Glomerular endothelial cell (primary cell): Measurements from ENCODE around the gene DLG5. TPM values are rescaled to one million over a fixed set of nuclear protein-coding genes. Genes with fewer than 3 reads are reported as not detected.
"Not testable (repeated sequence)": the region's sequence is repeated elsewhere in the genome, so short reads cannot be mapped to it uniquely, and the experiment has no call there.

ENCODE experiments used
- DNase-seq: peaks from one replicate; pipeline ENCODE4 v3.0.0-alpha.2; 2011; ENCODE audit warnings: low read depth, low spot score; ENCODE audit errors: extremely low read depth
- total RNA-seq: library from RNA; depleted of rRNA; stranded (reverse); fragments of >200 nt; gene quantifications from 2 replicates; pipeline ENCODE4 v1.2.3, GENCODE V29; 2015

The DLG5 gene
- total RNA-seq, 1 donor from 2014 or later = 13.1 TPM

DNA sequence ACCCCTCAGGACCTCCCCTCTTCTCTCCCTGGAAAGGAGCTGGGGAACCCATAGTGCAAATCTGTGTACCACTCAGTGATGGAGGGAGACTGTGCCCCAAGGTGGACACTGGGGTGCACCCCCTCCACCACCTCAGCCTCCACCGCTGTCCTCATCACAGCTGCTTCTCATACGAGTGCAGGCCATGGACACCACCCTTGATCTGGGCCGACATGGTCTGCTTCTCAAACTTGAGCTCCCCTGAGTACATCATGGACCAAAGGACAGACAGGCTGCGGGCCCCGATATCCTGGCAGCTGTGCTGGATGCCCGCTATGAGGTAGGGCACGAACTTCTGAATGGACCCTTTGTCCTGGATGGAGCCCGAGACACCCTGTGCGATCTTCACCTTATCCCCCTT is 146.4 kb downstream of the DLG5 start:
- DNase-seq = no peak

DNA sequence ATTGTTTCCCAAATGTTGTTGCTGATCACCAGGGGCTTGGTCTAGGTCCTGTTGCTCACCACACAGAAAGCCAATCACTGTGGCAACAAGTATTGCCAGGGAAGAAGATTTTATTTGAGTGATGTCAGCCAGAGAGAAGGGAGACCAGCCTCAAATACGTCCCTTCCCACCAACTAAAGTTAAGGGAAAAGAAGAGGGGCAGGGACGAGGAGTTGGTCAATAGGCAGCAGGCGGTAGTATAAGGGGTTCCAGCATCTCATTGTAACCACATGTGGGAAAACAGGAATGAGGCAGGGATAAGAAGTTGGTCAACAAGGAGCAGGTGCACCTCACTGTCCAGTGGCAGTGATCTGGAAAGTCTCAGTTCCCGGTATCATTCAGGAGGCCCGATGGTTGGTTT is 150.1 kb downstream of the DLG5 start:
- no peak for DNase-seq

DNA sequence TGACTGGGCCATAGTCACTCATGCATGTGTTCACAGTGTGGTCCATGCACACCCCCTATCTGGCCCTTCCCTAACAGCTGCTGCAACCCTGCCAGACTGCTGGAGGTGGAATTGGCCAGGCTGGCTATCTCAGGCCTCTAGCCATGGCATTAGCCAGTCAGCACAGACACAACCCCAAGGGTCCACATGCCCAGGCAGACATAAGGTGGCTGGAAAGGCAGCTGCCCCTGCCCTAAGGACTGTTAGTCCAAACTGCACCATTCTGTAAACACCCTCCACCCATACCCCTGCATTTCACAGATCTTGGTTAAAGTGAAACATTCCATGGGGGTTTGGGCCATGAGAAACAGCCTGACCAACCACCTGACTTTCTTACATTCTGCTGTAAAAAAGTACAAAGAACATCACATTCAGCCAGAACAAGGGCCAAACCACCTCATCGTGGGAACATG is 151.6 kb downstream of the DLG5 start:
- no peak for DNase-seq

DNA sequence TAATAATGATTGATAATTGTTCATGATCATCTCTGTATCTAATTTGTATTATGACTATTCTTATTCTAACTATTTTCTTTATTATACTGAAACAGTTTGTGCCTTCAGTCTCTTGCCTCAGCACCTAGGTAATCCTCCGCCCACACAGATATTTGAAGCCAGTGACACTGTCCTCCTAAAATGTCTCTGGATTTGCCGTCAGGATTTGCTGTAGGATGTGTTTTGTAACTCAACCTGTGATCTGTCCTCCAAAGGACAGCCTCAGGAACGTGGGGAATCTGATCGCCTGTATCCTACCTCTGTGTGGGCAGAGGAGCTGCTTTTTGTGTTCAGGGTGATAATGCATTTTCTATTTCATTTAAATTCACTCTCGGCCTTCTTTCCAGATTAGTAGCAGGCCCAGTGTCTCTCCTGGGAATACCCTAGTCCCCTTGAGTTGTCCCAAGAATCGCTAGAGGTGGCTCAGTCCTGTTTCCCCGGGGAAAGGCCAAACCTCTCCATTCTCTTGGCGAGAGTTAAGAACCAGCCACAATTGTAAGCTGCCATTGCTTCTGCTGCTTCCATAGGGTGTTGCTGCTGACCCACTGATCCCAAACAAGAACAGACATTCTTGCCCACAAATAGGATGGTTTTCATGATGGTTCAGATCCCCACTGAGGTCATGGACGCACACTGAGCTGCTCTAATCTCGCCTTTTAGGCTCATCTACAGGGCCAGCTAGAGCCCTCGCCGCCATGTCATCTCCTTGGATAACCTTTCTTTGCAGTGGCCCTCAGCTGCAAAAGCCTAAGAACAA is 152.7 kb downstream of the DLG5 start:
- DNase-seq = no peak

DNA sequence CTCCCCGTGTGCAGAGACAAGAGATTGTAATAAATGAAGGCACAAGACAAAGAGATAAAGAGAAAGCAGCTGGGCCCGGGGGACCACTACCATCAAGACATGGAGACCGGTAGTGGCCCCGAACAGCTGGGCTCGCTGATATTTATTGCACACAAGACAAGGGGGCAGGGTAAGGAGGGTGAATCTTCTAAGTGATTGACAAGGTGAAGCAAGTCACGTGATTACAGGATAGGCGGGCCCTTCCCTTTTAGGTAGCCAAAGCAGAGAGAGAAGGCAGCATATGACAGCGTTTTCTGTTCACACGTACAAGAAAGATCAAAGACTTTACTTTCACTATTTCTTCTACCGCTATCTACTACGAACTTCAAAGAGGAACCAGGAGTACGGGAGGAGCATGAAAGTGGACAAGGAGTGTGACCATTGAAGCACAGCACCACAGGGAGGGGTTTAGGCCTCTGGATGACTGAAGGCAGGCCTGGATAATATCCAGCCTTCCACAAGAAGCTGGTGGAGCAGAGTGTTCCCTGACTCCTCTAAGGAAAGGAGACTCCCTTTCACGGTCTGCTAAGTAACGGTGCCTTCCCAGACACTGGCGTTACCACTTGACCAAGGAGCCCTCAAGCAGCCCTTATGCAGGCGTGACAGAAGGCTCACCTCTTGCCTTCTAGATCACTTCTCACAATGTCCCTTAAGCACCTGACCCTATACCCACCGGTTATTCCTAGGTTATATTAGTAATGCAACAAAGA is 153.5 kb downstream of the DLG5 start:
- not testable (repeated sequence) for DNase-seq

DNA sequence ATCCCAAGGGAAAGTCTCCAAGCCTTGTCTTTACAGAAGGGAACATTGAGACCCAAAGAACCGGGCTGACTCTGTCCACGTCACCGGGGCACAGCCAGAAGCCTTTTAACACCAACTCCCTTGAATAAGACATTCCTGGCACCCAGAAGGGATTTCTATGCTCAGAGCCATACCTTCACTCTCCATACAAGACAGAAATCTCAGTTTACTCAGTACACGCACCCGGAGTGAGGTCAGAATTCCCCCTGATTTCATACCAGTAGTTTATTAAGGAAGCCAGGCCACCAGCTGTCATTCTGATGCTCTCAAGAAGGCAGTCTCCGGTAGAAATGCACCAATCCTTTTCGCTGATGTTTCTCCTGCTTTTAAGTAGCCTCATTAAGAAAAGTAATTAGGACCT is 154.7 kb downstream of the DLG5 start:
- DNase-seq = no peak

DNA sequence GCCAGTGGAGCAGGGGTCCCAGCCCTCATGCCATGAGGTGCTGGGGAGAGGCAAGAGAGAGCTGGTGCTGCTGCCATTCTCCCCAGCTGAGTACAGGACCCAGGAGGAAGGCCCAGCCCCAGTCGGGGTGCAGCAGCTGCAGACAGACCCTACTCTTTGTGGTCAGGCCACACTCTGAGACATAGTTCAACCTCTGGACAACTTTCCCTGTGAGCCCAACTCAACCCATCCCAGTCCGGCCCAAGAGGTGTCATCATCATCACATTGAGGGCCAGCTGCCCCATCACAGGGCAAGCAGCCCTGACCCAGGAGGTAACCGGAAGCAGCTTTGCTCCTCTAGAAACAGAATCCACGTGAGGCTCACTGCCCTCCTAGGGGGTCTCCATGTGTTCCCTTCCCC is 155.1 kb downstream of the DLG5 start:
- no peak for DNase-seq

DNA sequence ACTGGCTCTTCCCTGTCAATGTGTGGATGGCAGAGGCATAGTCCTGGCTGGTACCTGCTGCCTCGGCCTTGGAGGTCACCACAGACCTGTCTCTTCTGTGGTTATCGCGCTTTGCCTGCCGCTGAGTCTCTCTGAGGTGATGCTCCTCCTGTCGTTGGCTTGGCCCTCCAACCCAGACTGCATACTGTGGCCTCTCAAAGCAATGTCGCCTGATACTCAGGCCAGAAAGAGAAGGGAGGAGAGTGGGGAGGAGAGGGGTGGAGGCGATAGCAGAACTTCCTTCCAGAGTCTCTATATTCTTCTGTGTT is 155.7 kb downstream of the DLG5 start:
- DNase-seq = no peak

DNA sequence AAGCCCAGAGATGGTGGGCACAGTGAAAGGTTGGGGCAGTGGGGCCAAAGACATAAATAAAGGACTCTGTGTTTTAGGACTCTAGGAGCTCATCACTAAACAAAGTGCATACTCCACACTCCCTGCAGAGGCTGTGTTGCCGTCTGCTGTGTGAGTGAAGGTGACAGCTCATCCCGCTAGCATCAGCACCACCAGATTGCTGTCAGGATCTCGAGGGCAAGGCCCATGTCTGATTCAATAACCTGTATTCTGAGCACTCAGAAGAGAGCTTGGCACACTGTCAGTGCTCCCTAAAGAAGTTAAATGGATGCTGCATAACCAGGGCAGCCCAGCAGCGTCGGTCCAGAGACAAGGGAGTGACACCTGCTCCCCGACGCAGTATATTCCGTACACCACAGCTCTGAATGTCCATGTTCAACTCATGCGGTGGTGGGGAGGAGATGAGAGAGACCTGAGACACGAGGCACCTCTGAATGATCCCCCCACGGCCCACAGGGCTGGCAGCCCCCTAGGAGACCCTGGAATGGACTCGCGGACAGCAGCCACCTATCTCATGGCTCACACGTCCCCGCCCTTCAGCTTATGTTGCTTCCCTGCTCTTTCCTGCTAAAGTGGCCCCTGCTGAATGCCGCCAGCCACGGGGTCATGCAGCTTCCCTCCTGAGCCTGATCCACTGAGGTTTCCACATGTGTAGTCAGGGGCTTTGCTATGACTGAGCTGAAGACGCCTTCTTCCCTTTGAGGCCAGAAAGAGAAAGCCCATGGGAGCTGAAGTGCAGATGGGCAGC is 156.3 kb downstream of the DLG5 start:
- DNase-seq = no peak

DNA sequence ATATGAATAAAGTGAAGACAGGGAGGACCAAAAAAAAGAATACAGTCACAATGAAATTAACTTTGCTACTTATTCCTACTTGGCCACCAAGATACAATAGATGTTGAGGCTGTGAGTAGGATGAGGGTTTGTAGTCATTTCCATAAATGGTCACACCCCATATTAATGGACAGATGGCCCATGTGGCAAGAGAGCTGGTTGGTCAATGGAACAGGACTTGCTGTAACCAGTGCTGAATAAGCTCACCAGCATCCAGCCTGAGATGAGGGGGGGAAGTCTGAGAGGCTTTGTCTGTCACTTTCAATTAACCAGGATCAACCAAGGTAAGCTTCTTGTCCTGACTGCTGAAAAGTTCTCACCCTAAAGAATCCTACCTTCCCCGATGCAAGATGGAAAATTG is 158.5 kb downstream of the DLG5 start:
- no peak for DNase-seq

DNA sequence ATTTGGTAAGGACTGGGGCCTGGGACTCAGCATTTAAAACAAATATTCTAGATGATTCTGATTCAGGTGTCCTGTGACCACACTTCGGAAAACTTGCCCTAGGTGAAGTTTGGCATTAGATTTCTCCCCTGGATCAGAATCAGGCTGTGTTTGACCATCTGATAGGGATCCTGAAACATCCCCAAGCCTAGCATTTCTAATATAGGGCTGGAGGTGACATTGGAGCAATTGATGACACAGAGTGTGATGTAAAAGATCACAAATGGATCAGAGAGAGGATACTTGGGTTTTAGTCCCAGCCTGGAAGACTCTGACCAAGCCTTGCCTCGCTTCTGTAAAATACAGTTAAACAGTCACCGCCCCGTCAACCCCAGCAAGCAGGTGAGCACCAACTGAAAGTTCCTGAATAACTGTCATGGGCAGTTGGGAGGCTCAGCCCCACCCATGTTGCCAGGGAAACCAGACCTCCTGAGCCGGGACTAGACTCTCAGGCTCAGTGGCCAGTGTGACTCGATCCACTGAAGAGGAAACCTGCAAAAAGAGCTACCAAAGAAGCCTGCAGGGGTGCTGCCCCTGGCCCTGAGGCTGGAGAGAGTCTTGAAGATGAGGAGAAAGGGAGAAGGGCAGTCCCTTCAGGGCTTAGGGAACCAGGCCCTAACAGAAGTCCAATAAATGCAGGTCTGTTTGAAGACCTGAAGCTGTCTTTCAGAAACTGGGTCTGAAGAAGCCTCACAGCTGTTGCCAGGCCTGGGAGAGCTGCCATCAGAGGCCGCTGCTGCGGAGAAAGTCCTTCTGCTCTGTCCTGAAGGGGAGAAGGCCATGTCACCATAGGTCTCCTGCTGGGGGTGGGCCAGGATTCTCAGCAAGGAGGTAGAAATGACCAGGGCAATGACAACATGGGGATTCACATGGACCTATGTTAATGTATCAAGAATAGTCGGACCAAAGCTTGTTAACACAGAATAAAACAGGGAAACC is 162.8 kb downstream of the DLG5 start:
- DNase-seq = no peak

DNA sequence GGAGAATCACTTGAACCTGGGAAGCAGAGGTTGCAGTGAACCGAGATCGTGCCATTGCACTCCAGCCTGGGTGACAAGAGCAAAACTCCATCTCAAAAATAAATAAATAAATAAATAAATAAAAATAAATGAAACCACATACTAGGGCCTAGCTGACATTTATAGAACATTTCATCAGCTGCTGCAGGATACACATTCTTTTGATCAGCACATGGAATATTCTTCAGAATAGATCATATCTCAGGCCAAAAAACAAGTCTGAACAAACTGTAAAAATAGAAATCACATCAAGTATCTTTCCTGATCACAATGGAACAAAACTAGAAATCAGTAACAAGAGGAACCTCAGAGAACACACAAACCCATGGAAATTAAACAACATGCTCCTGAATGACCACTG is 168.1 kb downstream of the DLG5 start:
- DNase-seq = not testable (repeated sequence)

DNA sequence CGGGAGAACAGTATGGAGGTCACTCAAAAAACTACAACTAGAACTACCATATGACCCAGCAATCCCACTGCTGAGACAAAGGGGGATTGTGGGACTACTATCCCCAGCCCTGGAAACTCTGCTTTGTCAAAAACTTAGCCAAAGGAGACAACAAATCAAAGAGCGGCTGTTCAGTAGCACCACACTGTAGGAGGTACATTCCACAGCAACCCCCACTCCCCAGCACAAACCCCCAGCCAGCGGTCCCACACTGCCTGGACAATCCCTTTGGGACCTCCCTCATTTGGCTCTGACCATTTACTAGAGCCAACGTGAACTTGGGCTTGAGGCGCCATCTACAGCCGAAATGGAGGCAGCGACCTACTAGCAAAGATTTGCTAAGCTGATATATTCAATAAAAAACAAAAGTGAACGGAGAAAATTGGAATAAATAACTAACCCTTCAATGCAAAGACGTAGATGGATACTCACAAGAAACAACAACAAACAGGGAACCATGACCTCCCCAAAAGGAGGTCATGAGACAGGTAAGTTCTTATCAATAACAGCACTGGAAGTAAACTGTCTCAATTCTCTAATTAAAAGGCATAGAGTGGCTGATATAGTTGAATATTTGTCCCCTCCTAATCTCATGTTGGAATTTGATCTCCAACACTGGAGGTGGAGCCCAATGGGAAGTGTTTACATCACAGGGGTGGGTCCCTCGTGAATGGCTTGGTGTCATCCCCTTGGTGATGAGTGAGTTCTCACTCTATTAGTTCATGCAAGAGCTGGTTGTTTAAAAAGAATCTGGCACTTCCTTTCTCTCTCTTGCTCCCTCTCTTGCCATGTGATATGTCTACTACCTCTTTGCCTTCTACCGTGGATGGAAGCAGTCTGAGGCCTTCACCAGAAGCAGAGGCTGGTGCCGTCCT is 170.0 kb downstream of the DLG5 start:
- peak; percentile 47 for DNase-seq

DNA sequence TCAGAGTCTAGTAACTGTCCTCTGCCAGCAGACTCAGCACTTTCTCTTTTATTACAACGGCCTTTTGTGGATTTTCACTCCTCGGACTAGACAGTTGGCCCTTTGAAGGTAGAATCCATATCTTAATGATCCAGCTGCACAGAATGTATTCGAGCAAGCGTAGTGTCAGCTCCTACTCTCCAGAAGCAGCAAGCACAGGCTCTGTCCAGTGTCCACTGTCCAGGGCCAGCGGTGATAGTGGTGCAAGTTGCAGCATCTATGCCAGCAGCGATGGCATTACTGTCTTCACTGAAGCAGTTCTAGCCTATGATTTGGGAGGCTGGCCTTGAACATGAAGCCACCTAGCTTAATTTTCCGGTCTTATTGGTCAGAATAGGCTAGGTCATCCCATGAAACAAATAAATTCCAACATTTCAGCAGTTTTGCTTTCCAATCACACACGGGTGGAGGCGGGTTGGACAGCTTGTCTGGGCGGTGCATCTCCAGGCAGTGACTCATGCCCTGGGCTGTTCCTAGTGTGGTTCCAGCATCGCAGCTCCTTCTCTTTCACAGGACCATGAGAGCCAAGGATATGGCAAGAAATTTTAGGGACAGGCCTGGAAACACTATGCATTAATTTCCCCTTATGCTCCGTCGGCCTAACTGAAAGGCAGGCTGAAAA is 180.4 kb downstream of the DLG5 start:
- no peak for DNase-seq

DNA sequence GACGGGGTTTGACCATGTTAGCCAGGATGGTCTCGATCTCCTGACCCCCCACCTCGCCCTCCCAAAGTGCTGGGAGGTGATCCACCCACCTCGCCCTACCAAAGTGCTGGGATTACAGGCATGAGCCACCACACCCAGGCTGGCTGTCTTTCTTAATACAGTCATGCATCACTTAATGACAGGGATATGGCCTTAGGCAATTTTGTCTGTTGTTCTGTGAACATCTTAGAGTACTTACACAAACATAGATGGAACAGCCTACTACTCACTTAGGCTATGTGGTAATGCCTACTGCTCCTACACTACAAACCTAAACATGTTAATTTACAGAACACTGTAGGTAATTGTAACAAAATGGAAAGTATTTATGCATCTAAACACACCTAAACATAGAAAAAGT is 182.3 kb downstream of the DLG5 start:
- DNase-seq = no peak

DNA sequence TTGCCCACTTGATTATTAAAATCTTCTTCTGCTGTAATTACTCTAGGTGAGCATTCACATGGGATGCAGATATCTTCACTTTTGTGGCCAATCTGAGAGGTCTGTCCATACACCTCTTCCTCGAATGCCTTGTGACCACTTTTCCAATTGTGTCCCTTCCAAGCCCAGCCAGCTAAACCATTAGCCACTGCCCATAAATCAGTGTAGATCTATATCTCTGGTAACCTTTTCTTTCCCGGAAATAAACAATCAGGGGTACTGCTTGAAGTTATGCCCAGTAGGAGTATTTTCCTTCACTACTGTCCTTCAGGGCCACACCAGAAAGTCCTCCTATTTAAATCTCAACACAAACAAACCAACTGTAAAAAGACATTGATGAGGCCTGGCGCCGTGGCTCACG is 184.4 kb downstream of the DLG5 start:
- DNase-seq = no peak

DNA sequence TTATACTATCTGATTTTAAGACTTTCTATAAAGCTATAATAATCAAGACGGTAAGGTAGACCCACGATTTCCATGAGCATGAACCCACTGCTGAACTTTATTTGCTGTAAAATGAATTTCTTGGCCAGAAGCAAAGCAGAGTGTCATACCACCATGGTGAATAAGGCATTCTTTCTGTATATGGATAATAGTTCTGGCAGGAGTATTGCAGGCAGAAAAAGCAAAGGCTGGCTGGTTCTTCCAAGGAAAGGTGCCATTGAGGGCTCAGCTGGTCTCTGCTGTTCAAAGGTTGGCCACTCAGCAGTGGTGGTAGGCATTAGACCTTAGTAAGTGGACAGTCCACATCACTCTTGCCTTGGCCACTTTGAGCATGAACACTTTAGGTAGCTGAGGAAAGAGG is 184.8 kb downstream of the DLG5 start:
- no peak for DNase-seq
